Measurements from ENCODE around the gene SLC10A6.

The SLC10A6 gene

DNA sequence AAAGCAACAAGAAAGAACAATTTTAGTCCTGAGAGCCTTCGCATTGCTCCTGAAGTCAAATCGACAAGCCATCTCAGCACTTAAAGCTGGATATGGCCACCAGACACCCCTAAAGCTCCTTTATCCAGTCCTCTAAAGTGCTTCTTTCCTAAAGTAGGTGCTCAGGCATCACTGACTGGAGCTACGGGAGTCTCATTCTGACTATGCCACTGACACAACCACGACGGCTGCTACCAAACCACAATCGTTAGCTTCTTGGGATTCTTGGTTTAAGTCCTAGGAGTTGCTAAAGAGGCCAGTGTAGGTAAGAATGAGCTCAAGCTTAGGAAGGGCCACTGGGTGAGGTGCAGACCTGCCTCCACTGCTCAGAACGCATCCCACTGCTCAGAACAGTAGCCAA, 1.0 kb downstream of the SLC10A6 start:
- DNase-seq (ENCODE audit: low read depth), result no peak

- DNase-seq (ENCODE audit: low read depth), result no peak
These were observed 1.6 kb downstream of the SLC10A6 start for GRCh38 chr4:86847571-86847970.

DNA sequence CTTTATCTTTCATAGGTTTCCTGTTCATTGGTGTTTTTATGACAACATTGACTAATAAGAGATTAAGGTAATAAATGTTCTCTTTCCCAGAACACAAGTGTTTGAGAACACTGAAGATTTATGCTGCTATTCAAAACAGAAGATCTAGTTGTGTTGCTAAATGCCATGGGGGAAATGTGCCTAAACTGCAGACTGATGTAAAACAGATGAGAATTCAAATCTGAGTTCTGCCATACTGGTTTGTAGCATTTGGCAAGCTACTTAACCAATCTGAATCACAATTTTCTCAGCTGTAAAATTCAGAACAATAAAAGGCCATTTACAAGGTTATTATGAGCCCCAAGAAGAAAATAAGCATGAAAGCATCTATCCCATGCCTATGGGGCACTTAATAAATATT, 2.3 kb downstream of the SLC10A6 start:
- peak; percentile 71 for DNase-seq (ENCODE audit: low read depth)

GRCh38 chr4:86845593-86845992, 3.6 kb downstream of the SLC10A6 start:
- DNase-seq (ENCODE audit: low read depth), result no peak

DNA sequence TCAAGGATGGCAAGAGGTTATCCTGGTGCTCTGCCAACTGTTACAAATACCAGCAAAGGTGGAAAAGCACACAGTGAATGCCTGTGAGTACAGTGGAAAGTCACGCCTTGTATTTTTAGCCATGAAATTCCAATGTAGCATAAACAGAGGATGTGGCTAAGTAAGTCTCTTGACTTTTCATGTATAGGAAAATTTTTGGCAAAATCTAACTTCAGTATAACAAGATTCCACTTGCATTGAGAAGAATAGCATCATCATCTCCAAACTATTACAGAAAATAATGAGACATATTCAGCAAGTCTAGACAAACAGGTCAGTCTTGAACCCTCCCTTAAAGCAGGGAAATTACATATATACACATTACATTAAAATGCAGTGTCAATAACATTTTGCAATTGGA, 7.9 kb downstream of the SLC10A6 start:
- DNase-seq (ENCODE audit: low read depth), result no peak

DNA sequence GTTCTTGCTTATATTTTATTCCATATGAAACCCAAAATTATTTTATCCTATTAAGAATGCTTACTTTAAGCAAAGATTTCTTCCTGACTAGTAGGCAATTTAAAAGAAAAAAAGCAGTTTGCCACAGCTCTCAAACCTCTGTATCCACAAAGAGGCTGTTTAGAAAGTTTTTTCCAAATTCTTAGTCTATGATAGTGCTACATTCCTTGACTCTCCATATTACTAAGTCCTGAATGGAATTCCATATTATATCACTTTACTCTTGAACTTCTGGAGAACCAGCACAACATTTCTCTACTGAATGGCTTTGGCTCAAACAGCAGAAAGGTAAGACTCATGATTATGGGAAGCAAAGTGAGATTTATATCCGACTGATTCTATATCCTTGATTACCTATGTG, 8.3 kb downstream of the SLC10A6 start:
- no peak for DNase-seq (ENCODE audit: low read depth)

DNA sequence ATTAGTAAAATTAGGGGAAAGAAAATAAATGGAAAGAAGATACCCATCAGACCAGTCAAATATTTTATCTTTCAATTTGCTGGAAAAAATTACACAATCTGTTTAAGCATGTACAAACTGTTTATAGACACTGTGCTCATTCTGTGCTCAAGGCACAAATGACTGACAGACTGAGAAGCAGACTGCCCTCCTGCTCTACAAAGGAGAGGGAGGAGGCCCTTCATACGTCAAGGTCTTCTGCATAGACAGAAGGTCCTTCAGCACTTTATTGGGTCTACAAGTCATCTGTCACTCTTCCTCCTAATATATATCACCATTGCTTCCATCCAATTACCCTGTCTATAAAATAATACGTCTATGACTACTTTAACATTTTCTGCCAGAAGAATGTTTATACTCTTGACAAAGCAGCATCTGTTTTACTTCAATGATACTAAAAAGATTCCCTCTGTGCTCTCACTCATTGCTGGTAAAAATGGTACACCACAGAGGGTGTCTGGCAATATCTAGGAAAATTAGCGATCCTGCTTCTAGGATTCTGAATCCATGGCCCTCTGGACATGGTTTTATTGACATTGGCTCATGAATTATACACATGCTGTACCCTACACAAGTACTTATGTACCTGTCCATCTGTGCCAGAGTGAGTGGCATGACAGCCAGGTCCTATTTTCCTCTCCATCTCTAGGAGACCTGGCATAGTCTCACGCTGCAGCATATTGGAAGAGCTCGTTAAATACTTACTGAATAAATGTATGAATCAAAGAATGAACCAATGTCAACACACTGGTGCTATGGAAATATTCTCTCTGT, 11.3 kb downstream of the SLC10A6 start:
- DNase-seq (ENCODE audit: low read depth), result no peak

- DNase-seq (ENCODE audit: low read depth), result no peak
These were observed 13.5 kb downstream of the SLC10A6 start for GRCh38 chr4:86835677-86836076.

GRCh38 chr4:86834901-86835300, 14.3 kb downstream of the SLC10A6 start:
- peak; percentile 72 for DNase-seq (ENCODE audit: low read depth)

DNA sequence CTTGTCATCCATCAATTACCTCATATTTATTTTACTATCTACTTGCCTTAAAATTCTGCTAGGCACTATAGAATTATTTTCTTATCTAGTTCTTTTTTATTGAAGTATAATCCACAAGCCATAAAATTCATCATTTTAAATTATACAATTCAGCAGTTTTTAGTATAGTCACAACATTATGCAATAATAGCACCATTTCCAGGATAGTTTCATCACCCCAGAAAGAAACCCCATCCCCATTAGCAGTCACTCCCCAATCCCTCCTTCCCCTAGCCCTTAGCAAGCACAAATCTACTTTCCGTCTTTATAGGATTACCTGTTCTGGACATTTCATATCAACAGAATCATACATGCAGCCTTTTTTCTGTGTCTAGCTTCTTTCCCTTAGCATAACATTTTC, 15.6 kb downstream of the SLC10A6 start:
- DNase-seq (ENCODE audit: low read depth), result no peak

- DNase-seq (ENCODE audit: low read depth), result peak; percentile 85
These were observed 17.7 kb downstream of the SLC10A6 start for GRCh38 chr4:86831262-86832130.

GRCh38 chr4:86825511-86825910, 23.7 kb downstream of the SLC10A6 start:
- no peak for DNase-seq (ENCODE audit: low read depth)

- DNase-seq (ENCODE audit: low read depth), result no peak
These were observed 27.0 kb downstream of the SLC10A6 start for GRCh38 chr4:86822136-86822535.

GRCh38 chr4:86821151-86821550, 28.0 kb downstream of the SLC10A6 start:
- no peak for DNase-seq (ENCODE audit: low read depth)

GRCh38 chr4:86819561-86819960, 29.6 kb downstream of the SLC10A6 start:
- DNase-seq (ENCODE audit: low read depth), result no peak

DNA sequence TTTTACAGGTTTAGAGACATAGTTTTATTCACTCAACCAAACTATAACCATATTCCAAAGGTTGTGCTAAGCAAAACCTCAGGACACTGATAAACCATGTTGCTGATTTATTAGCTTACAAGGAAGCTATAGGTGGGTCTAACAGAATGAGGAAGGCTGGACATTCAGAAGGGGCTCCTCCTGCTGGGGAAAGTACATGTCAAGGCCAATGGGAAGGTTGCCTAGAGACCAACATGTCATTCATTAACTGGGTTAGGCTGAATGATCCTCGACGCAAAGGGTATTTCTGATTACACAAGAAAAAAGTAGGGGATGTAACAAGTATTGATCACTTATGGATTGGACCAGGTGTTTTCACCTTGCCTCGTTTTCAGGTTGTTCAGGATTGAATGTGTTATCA, 30.3 kb downstream of the SLC10A6 start:
- no peak for DNase-seq (ENCODE audit: low read depth)

- no peak for DNase-seq (ENCODE audit: low read depth)
These were observed 31.0 kb downstream of the SLC10A6 start for GRCh38 chr4:86818211-86818610.

GRCh38 chr4:86816501-86817273, 32.5 kb downstream of the SLC10A6 start:
- peak; percentile 74 for DNase-seq (ENCODE audit: low read depth)

DNA sequence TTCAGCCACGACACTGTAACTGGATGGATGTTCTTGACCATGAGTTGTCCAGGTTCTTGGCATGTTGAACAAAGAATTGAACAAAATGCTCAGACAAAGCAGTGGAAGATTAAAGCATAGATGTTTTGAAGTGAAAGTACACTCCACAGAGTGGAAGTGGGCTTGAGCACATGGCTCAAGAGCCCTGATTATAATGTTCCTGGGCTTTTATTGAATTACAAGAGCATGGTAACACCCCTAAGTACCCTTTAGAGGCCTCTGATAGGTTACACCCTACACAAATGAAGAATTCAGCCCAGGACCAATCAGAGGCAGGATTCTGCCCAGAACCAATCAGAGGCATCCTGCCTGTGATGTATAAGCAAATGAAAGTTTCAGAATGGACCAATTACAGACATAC, 33.5 kb downstream of the SLC10A6 start:
- no peak for DNase-seq (ENCODE audit: low read depth)

GRCh38 chr4:86810847-86811246, 38.3 kb downstream of the SLC10A6 start:
- no peak for DNase-seq (ENCODE audit: low read depth)

GRCh38 chr4:86809809-86810208, 39.4 kb downstream of the SLC10A6 start:
- no peak for DNase-seq (ENCODE audit: low read depth)

- no peak for DNase-seq (ENCODE audit: low read depth)
These were observed 58.1 kb downstream of the SLC10A6 start for GRCh38 chr4:86791126-86791525.

DNA sequence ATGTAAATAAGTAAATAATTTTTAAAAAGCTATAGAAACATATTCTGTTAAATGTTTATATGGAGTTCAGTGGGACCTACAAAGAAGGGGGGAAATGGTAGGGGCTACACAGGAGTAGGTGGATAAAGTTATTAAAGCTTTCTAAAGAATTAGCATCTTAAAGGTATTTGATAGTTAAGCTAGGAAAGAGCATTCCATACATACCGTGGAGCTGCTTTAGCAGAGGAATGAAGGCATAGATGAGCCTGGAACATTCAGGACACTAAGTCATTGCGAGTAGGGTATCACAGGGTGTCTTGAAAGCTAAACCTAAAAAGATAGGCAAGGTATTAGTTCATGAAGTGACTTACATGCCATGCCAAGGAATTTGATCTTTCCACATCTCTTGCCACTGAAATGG, 60.4 kb downstream of the SLC10A6 start:
- no peak for DNase-seq (ENCODE audit: low read depth)
